H1 (cell line): ENCODE data around the gene MRPL36.

Experiments used
- GABPA ChIP-seq: IDR thresholded peaks from 2 replicates; pipeline ENCODE4 v1.6.1; 2011; ENCODE audit warnings: mild to moderate bottlenecking, low read length, moderate library complexity, borderline replicate concordance; ENCODE audit not compliant: insufficient read depth
- POLR2AphosphoS5 ChIP-seq: IDR thresholded peaks from 2 replicates; pipeline ENCODE4 v1.6.1; 2011; ENCODE audit warnings: low read depth, low read length
- SUZ12 ChIP-seq: fragments of 200-600 bp; sonication (generic); IDR thresholded peaks from 2 replicates; pipeline ENCODE4 v1.6.1; 2012; ENCODE audit warnings: mild to moderate bottlenecking, inconsistent platforms, low read length, moderate library complexity, mixed read lengths

DNA sequence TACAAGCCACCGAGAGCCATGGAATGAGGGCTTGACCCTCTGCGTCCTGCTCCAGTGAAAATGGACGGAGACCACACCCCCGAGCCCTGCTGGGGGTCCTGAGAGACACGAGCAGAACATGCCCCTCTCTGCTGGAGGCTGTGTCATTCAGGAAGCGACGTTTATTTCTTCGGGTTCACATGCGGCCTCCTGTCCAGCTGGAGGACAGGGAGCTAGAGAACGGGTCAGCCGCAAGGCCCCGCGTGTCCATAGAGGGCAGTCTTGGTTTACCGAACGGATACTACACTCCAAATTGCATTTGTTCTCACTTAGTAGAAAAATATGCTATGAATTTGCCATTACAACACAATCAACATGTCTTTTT is 36.1 kb downstream of the MRPL36 start:
- TF ChIP-seq POLR2AphosphoS5: no peak
- no peak for TF ChIP-seq SUZ12
- no peak for TF ChIP-seq GABPA
